ENCODE data around the gene BAHCC1. TPM values are rescaled to one million over a fixed set of nuclear protein-coding genes. Genes with fewer than 3 reads are reported as not detected.

BAHCC1 gene
- total and polyA plus RNA-seq, 2 of the 8 experiments (the other 6 are each of a cell fraction or from before 2014, with no cell fraction given), result 0.26 to 0.58 TPM

DNA sequence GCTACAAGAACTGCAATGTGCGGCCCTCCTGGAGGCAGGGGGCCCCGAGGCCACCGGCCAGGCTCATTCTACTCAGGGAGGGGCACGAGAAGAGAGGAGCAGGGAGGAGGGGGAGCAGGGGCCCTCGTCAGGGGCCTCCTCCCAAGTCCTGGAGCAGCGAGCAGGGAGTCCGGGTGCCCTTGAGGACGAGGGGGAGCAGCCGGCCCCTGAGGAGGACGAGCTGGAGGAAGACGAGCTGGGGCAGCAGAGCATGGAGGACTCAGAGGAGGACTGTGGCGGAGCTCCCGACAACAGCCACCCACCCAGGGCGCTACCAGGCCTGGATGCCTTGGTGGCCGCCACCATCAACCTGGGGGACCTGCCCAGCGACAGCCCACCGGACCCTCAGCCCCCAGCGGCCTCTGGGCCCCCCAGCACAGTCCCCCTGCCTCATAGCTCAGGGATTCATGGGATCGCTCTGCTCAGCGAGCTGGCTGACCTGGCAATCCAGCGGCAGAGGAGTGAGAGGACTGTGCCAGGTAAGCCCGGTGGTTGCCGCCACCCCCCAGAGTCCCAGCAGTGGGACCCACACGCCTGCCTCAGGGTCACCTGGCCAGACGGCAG lies 52.2 kb downstream of the BAHCC1 start:
- Histone ChIP-seq H3K9ac (replicated peaks in 1 of 4; ENCODE audit: extremely low read depth in 1 of 4, low read depth in 3 of 4, low read length in 3 of 4) (no peak overlapping the region), H3K4me2 (ENCODE audit: insufficient read depth in 1 of 2, low read depth in 2 of 2, low read length in 2 of 2) (no peak overlapping the region), H3K4me1 (replicated peaks in 1 of 4; ENCODE audit: control insufficient read depth in 3 of 4, insufficient read depth in 4 of 4, low read length in 3 of 4) (no peaks in the 10 kb centered on the region; a peak in 2 of 7 replicates), H3K14ac (ENCODE audit: insufficient read length) (no peak overlapping the region), H4K8ac (ENCODE audit: extremely low read depth, insufficient read depth, low read length) (no peak overlapping the region), H2BK120ac (replicated peaks; ENCODE audit: low read depth, low read length) (no peak overlapping the region), H2BK15ac (ENCODE audit: low read length) (no peak overlapping the region), H4K5ac (ENCODE audit: insufficient read length, low read depth, low read length) (no peak overlapping the region), H3K56ac (replicated peaks; ENCODE audit: insufficient read length, low read depth, low read length) (no peak overlapping the region), H2BK5ac (ENCODE audit: low read depth, low read length) (no peak overlapping the region), H3K36me3 (ENCODE audit: control insufficient read depth in 2 of 4, insufficient read depth in 4 of 4, low read length in 3 of 4) (no peaks in the 10 kb centered on the region), H3K27ac (ENCODE audit: low read depth, low read length) (no peak overlapping the region), H3K27me3 (replicated peaks in 1 of 4; ENCODE audit: control insufficient read depth in 3 of 4, extremely low read depth in 1 of 4, insufficient read depth in 3 of 4, low read length in 3 of 4) (no peaks in the 10 kb centered on the region), H3K23ac (ENCODE audit: insufficient read length) (no peak overlapping the region), H3K23me2 (ENCODE audit: low read depth, low read length) (no peaks in the 10 kb centered on the region), H3K18ac (ENCODE audit: extremely low read depth, low read length) (no peak overlapping the region), H2BK12ac (ENCODE audit: low read depth, low read length) (no peak overlapping the region), H2AK5ac (ENCODE audit: low read depth, low read length) (no peak overlapping the region), H3K9me3 (ENCODE audit: insufficient read depth in 2 of 2, low read depth in 1 of 2, low read length in 1 of 2) (no peaks in the 10 kb centered on the region), H2BK20ac (ENCODE audit: low read length) (no peak overlapping the region), H3K79me1 (ENCODE audit: low read depth, low read length) (no peaks in the 10 kb centered on the region), H3K4me3 (ENCODE audit: extremely low read depth in 1 of 4, insufficient read depth in 2 of 4, low read depth in 3 of 4, low read length in 4 of 4) (no peak overlapping the region), H3K4ac (replicated peaks; ENCODE audit: insufficient read length, low read depth, low read length) (no peak overlapping the region), H3K79me2 (ENCODE audit: control insufficient read depth in 1 of 2, insufficient read depth in 2 of 2, low read length in 2 of 2) (no peaks in the 10 kb centered on the region), H4K20me1 (replicated peaks in 1 of 2; ENCODE audit: control insufficient read depth in 1 of 2, insufficient read depth in 2 of 2, low read length in 2 of 2) (no peaks in the 10 kb centered on the region), H4K91ac (replicated peaks; ENCODE audit: insufficient read length, low read length) (no peak overlapping the region), H2AFZ (ENCODE audit: low read length) (no peak overlapping the region)
- WGBS, 2 experiments (ENCODE audit: extremely low coverage in 1 of 2, insufficient coverage in 1 of 2, insufficient read length in 1 of 2, insufficient replicate concordance in 2 of 2, low coverage in 1 of 2, low lambda C conversion rate in 2 of 2, missing lambda C conversion rate in 1 of 2), result 90% methylated on average over 19 of the region's 25 CpGs; no CpG with 5 or more reads in 1 of the 2 experiments
- CTCF ChIA-PET (ENCODE audit: partially characterized antibody), result interaction anchor here (1.1 to 9.7 kb wide), 5 partner anchors 13 to 44 kb away, joined by 3 to 89 read pairs (median 11); no protein-coding TSS in a partner anchor
- POLR2A ChIA-PET (ENCODE audit: partially characterized antibody), result interaction anchor here (0.7 to 1.3 kb wide), 3 partner anchors 9 to 91 kb away, joined by 3 read pairs; no protein-coding TSS in a partner anchor
- FAIRE-seq (no peak), DNase-seq (ENCODE audit: low read depth in 1 of 2, low spot score in 2 of 2) (no peak)
- no peak for TF ChIP-seq TBP (IDR thresholded peaks at IDR 0.05; ENCODE audit: low read depth, low read length)
- TF ChIP-seq KDM4A (IDR thresholded peaks at IDR 0.05; ENCODE audit: low read depth, low read length, severe bottlenecking), result no peak
- TF ChIP-seq RFX5 (IDR thresholded peaks at IDR 0.05; ENCODE audit: borderline replicate concordance, low read depth, low read length), result no peak
- TF ChIP-seq, protein P1, sequence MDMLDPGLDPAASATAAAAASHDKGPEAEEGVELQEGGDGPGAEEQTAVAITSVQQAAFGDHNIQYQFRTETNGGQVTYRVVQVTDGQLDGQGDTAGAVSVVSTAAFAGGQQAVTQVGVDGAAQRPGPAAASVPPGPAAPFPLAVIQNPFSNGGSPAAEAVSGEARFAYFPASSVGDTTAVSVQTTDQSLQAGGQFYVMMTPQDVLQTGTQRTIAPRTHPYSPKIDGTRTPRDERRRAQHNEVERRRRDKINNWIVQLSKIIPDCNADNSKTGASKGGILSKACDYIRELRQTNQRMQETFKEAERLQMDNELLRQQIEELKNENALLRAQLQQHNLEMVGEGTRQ (IDR thresholded peaks at IDR 0.05; ENCODE audit: low read length), result no peak
- no peak for TF ChIP-seq KDM1A (IDR thresholded peaks at IDR 0.05; ENCODE audit: borderline replicate concordance, low read length)
- TF ChIP-seq JUND (IDR thresholded peaks at IDR 0.05; ENCODE audit: low read length), result no peak
- TF ChIP-seq CTBP2 (IDR thresholded peaks at IDR 0.05; ENCODE audit: borderline replicate concordance, insufficient read depth, insufficient read length, low read length), result no peak
- no peak for TF ChIP-seq MAFK (IDR thresholded peaks at IDR 0.05; ENCODE audit: low read depth, low read length)
- TF ChIP-seq HDAC6 (IDR thresholded peaks at IDR 0.05; ENCODE audit: low read depth, low read length), result no peak
- TF ChIP-seq ASH2L (IDR thresholded peaks at IDR 0.05; ENCODE audit: low read length), result no peak
- TF ChIP-seq RAD21 (IDR thresholded peaks at IDR 0.05 in 1 of 2, conservative IDR thresholded peaks at IDR 0.05 in 1 of 2; ENCODE audit: low read depth in 2 of 2, low read length in 2 of 2), result no peak
- no peak for TF ChIP-seq RXRA (IDR thresholded peaks at IDR 0.05; ENCODE audit: insufficient read depth, low read depth, low read length)

Data from H1 (cell line).